NCI-H2107 (cell line): ENCODE data around the gene SMAD3.
A peak's percentile ranks its signal among the peaks of the same experiment; 100 is the strongest.
"Not testable (repeated sequence)": the region's sequence is repeated elsewhere in the genome, so short reads cannot be mapped to it uniquely, and the experiment has no call there.

Experiments used
- DNase-seq: peaks from one replicate; lab custom pipeline; 2025; lab: John Stamatoyannopoulos, UW

SMAD3 gene

DNA sequence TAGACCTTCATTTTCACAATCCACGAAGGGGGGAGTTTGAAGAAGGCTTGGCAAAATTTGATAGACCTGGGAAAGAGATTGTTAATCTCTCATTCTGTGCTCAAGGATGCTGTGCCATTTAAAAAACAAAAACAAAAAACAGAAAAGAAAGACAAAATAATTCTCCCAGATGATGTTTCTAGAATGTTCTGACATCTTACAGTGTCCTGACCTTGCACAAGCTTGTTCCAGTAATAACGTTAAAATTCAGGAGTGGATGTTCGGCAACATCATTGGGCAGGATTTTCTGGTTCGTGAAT is 79.9 kb downstream of the SMAD3 start:
- DNase-seq: no peak

DNA sequence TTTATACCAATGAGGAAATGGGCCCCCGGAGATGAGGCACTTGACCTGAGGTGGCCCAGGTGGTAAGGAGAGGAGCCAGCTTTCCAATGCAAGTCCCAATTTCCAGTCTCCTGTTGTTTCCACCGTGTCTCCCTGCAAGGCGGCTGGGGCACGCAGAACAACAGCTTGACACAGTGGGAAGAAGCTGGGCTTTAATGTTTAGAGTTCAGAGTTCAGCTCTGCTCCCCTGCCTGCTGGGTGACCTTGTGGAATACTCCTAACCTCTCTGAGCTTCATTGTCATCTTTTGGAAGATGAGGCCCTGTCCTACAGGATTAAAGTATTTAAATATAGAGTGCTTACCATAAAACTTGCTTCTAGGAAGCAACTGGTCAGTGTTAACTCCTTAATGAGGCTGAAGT is 80.3 kb downstream of the SMAD3 start:
- no peak for DNase-seq

DNA sequence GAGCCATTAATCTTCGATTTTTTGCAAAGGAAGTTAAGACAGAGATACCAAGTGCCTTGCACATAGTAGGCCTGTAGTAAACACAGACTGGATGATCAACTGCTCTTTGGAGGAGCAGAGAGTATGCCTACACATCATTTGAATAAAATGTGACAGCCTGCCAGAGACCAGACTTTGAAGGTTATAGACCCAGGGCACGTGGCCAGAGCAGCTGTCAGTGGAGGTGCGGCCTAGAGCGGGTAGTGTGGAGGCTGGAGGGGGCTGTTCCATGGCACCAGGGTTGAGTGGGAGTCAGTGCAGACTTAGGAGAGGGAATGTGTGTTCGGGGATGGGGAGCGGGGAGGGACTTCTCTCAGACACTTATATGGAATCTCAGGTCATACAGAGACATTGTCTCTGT is 80.8 kb downstream of the SMAD3 start:
- DNase-seq: no peak

DNA sequence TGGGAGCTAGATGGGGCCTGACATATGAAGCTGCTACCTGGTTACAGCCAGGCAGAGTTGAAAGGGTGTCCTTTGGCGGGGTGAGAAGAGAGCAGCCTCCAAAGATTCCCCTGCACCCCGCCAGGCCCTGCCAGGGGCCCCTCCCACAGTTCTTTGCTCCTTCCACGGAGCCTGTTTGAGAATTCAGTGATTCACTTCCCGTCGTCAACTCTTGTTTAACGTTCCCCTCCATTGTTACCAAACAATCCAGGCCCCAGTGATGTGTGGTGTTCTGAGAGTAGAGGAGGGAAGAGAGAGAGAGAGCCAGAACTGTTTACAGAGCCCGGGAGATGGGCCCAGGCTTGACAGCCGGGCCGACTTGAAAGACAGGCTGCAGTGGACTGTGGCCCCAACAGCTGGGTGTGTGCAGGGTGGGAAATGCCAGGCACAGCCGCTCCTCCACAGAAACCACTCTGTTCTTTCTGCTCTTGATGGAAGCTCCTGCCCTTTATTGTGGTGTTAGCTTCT is 81.5 kb downstream of the SMAD3 start:
- no peak for DNase-seq

DNA sequence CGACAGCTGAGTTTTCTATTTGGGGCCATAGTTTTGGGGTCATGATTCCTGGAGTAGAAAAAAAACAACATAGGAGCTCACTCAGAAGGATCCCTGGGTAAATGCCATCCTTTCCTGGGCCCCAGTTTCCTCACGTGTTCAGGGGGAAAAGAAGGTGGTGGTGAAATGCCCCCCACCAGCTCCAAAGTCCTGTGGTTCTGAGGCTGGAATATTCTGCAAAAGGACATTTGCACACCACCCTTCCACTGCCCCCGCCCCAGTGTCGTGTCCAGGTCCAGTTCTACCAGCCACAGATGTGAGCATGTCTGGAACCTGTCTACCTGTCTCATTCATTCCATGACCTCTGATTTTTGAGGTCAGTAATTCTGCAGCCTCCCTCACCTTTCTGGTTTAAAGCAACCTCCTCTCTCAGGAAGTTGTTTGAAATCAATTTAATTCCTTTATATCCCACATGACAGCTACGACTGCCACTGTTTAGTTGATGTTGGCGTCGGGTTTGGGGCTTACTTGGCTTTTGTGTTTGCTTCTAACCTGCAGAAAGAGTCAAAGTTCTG is 82.1 kb downstream of the SMAD3 start:
- no peak for DNase-seq

DNA sequence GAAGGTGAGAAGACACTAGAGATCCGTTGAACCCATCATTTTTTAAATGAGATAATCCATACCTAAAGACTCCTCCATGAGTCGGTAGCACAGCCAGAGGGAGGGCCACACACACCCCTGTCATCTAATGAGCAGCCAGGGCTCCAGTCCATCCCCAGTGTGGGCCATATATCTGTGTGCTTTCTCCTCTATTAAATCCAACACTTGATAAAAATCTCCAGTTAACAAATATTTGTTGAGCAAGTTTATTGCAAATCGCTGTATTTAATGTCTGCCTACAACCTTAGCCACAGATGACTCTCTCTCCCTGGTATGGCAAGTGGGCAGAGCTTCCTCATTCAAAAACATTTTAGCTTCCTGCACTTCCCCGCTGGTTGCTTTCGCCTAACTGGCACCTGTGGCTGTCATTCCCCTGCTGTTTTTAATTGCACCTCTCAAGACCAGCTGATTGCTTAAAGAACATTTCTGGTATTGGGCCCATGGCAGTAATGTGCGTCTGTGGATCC is 82.8 kb downstream of the SMAD3 start:
- peak; percentile 36 for DNase-seq

DNA sequence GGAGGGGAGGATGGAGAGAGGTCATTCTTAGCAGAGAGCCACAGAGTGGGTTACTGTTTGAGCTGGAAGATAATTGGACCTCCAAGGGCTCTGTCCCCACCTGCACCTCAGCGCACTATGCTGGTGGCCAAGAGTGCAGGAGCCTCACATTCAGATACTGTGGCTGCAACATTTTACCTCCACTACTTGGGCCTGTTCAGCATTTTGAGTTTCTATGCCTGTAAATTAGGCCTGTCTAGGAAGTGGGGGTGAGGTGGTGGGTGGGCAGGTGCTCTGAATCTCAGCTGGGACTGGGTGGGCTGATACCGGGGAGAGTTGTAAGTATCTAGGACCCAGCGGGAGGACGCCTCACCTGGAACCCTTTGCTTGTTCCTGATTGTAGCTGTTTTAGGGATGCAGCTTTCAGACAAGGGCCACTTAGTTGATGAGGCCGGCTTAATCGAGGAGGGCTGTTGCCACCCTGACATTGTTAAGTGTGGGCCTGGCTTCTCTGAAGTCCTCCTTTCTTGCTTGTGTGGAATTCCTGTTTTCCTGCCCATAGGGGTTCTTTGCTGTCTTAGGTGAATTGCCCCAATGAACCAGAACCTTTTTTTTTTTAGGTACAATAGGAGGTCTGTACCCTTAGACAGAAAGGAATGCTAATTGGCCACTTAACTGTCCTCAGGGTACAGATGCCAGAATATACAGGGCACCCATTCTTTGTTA is 83.8 kb downstream of the SMAD3 start:
- DNase-seq: no peak

DNA sequence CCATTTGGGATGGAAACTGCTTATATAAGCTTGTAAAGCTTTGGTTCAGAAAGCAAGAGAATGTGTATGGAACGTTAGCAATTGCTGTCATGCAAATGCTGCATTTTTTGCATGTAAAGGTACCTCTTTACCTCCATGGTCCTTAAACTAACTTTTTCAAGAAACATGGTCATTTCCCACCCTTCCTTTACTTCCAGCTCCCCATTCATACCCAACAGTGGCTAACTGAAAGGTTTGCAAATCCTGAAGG is 84.3 kb downstream of the SMAD3 start:
- DNase-seq: no peak

DNA sequence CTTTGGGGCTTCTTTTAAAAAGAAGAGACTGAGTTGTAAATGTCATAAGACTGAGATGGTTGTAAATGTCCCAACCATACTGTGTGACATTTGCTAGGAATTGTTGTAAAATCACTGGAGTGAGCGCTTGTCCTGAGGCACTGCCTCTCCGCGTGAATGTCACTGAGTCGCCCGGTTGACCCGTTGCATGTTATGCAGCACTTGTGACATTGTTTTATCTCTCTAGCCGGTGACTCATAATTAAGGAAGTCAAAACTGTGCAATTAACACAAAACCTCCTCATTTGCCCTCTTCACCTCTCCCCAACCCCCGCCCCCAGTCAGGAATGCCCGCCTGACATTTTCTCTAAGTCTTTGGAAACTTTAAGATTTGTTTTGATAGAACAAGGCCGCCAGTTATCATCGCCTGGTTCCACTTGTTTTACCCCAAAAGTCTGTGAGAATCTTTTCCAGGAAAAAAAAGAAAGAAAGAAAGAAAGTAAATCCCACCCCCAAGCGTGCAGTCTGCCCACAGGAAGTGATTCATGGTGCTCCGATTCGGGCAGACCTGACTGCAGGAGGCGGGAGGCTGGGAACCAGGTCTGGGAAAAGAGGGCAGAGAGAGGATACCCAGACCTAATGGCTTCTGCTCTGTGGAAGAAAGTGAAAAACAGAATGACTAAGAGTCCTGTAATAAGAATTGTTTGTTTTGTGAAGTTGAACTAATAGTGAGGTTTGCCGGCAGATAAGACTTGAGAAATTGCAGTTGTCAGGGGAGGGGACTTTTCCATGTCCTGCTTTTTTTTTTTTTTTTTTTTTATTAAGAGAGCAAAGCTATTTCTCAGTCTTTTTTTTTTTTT is 84.8 kb downstream of the SMAD3 start:
- no peak for DNase-seq

DNA sequence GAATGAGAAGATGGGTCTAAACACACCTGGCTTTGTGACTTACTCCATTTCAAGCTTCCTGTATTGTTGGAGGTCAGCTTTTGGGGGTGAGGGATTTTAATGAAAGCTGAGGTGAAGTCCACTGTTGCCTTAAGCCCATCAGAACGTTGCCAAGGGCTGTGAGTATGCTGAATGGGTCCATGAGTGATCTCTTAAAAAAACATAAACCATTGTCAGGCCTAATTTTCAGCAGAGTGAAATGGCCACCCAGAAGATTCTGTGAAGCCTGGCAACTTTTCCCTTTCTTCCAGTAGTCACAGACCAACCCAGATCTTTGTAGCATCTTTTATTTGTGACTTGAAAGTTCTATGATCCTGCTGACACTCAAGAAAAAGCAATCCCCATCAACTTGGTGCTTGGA is 87.0 kb downstream of the SMAD3 start:
- no peak for DNase-seq

DNA sequence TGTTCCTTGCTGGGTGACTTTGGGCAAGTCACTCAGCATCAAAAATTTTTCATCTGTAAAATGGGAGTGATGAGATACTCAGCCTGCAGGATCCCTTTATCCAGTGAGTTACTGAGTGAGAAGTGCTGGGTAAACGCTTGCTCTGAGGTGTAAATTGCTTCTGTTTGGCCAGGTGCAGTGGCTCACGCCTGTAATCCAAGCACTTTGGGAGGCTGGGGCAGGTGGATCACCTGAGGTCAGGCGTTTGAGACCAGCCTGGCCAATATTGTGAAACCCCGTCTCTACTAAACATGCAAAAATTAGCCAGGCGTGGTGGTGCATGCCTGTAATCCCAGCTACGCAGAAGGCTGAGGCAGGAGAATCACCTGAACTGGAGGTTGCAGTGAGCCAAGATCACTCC is 87.6 kb downstream of the SMAD3 start:
- DNase-seq: not testable (repeated sequence)

DNA sequence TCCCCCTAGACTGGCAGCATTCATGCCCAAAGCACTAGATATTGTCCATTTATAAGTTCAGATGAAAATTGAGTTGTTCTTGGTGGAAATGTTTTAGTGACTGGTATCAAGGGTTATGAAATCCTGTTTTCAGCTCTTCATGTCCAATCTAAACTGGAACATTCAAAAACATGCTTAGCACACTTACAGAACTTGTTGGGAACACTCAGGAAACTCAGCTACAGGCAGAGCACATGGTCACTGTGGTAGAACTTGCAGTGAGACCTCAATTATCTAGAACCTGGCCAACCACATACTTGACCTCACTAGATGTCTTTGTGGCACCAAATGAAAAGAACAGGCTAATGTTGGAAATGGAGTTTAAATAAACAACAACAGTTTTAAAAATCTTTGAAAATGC is 88.8 kb downstream of the SMAD3 start:
- no peak for DNase-seq

DNA sequence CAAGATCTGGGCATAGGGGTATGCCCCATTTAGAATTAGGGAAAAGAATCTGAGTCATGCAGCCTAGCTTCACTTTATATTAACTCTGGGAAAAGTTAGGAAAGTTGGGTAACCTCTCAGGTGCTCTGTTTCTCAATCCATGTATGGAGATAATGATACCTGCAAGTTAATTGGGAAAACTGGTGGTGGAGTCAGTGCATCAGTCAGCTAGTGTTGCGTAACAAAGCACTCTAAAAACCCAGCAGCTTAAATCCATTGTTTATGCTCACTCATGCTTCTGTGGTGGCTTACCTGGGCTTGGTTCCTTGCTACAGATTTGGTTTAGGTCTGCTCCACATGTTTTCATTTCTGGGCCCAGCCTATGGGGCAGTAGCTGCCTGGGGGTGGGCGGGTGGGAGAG is 91.0 kb downstream of the SMAD3 start:
- no peak for DNase-seq

DNA sequence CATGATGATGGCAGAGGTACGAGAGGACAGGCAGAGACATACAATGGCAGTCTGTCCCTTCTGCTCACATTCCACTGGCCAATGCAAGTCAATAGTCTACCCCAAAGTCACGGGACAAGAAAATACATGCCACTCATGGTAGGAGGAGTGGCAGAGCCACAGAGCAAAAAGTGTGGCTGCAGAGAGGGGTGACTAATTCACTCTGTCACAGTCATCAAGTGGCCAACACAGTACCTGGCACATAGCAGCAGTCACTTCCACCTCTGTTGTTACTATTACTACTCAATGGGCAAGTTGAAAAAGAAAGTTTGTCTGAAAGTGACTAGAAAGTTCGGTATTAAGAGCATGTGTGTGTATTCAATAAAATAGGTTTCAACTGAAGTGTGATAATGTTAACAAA is 91.4 kb downstream of the SMAD3 start:
- no peak for DNase-seq

DNA sequence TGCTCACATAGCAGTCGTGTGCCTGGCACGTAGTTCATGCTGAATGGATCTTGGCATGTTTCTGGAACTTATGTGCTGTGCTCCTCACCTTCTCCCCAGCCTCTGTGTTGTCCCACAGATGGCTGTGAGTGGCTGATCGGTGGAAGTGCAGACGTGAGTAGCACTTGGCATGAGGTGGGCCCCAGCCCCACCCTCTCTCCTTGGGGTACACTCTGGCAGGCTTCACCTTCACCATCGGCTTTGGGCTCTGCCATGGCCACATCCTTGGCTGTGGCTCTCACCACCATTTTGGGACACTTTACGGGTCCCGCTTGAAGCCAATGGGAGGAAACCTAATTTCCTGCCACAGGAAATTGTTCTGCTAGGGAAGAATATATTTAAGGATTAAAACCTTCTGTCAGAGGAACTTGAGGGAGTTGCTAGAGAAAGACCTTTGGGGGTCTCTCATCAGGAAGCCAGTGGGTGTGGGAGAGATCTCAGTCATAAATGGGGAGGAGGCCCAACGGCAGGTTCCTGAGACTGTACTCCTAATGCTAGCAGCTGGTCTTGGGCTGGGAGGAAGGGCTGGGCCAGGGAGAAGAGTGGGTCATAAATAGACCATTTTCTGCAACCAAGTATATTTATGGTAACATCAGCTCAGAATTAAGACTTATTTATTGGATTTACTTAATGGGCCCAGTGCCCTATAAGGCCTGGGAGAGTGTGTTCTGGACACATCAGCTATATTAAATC is 92.3 kb downstream of the SMAD3 start:
- no peak for DNase-seq

DNA sequence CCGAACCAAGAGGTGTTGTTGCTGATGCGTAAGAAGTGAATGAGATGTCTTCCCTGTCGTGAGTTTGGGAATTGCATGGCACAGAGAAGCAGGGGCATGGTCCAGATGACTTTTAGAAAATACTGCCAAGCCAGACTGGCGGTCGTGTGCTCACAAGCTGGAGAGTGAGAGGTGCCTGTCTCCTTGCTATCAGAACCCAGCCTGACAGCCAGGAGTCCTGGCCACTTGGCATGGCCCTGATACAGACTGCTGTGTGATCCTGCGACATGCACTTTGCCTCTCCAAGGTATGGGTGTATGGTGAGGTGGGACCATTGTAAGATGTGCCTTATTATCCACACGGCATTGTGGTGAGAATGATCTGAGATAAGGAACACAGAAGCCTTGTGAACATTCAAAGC is 93.0 kb downstream of the SMAD3 start:
- no peak for DNase-seq

DNA sequence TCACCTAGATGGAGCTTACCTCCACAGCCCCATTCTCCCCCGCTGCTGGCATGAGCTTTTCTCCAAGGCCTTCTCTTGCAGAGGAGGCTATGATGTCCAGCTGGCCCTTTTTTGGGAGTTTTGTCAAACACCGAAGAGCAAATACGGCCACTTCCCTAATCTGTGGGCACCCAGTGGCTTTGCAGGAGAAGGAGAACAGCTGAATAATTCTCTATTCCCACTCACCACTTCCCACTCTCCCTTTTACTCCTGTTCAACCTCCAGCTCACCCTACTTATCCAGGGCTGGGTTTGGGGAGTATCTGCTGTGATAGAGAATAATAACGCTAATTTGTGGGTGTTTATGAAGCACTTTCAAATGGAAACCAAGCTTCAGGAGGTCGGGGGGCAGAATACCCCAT is 96.0 kb downstream of the SMAD3 start:
- no peak for DNase-seq

DNA sequence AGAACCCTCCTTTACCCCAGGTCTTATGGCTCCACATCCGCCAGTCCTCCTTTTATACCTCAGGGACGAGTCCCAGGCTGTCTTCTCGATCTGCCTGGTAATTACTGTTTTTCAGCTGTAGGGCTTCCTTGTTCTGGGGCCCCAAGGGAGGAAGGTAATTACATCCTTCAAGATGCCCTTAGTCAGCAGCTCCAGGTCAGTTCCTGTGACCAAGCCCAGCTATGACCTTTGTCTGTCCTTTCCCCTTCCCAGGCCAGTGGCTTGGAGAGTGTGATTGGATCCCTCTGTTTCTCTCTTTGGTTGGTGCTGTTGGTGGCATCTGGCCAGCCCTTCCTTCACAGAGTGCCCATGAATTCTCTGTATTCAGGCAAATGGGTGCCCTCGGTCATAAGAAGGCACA is 96.5 kb downstream of the SMAD3 start:
- no peak for DNase-seq

DNA sequence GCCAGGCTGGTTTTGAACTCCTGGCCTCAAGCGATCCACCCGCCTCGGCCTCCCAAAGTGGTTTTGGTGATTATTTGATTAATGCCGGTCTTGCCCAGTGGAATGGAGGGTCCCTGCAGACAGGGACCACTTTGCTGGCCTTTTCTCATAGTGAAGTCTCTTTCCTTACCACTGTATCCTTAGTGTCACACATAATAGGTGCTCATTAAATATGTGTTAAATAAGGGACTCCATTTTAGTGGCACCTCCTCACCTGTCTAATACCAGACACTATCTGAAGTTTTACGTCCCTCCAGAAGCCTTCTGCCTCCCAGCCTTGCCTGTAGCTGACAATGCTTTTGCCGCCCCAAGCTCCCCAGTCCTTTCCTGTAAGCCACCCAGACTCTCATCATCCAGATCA is 97.8 kb downstream of the SMAD3 start:
- no peak for DNase-seq

DNA sequence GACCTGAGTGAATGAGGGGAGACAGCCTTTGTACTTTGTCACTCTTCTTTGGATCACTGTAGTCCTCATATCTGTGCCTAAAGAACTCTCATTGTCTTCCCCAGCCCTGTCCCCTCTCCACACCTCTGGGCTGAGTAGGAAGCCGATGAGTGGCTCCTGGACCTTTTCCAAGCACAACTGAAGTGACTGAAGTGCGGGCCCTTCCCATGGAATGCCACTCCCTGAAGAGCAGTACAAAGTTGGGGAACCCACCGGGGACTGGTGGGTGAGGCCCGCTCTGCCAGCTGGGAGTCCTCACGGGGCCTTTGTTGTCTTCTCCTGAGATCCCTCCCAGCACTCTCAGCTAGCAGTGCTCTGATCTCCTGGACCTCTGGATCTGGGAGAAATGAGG is 99.0 kb downstream of the SMAD3 start:
- DNase-seq: no peak

DNA sequence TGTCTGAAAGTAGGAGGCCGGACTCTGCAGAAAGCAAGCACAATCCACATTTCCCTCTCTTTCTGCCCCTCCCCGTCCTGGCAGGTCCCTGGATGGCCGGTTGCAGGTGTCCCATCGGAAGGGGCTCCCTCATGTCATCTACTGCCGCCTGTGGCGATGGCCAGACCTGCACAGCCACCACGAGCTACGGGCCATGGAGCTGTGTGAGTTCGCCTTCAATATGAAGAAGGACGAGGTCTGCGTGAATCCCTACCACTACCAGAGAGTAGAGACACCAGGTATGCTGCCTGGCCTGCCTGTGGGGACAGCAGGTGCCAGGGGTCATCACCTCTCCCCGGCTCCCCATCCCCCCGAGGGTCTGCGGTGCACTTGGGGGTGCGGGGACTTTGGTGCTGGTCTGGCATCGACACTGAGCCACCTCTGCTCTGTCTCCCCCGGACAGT is 99.4 kb downstream of the SMAD3 start:
- DNase-seq: no peak
